ENCODE data around the gene GRM7. TPM values are rescaled to one million over a fixed set of nuclear protein-coding genes. Genes with fewer than 3 reads are reported as not detected.

The GRM7 gene
- total RNA-seq, 2 donors from 2014 or later, result 0.96 to 1.5 TPM

GRCh38 chr3:7062714-7063113 lies 201.8 kb downstream of the GRM7 start:
- intact Hi-C loops (cut with DNase I), result no loop called here
- no peak overlapping the region for H3K4me3 ChIP-seq
- H3K27ac ChIP-seq, result no peak overlapping the region
- H3K9me3 ChIP-seq, result no peaks in the 10 kb centered on the region
- TF ChIP-seq POLR2AphosphoS5 (IDR thresholded peaks at IDR 0.05) (no peak), POLR2A (IDR thresholded peaks at IDR 0.05) (no peak), CTCF (IDR thresholded peaks at IDR 0.05) (no peak)
- no peaks in the 10 kb centered on the region for H3K27me3 ChIP-seq (replicated peaks; ENCODE audit: insufficient read depth)
- no peaks in the 10 kb centered on the region for H3K4me1 ChIP-seq (replicated peaks)
- WGBS, result 58% methylated on average over 1 of the region's 1 CpG
- H3K36me3 ChIP-seq, result no peaks in the 10 kb centered on the region
- no peak for DNase-seq (ENCODE audit: low spot score)

- WGBS, result 80% methylated on average over 6 of the region's 6 CpGs
- intact Hi-C loops (cut with DNase I), result no loop called here
- no peaks in the 10 kb centered on the region for H3K27me3 ChIP-seq (replicated peaks; ENCODE audit: insufficient read depth)
- H3K4me1 ChIP-seq (replicated peaks), result no peaks in the 10 kb centered on the region
- TF ChIP-seq POLR2AphosphoS5 (IDR thresholded peaks at IDR 0.05), result no peak
- TF ChIP-seq POLR2A (IDR thresholded peaks at IDR 0.05), result no peak
- no peak for TF ChIP-seq CTCF (IDR thresholded peaks at IDR 0.05)
- no peak for DNase-seq (ENCODE audit: low spot score)
- no peaks in the 10 kb centered on the region for H3K9me3 ChIP-seq
- H3K27ac ChIP-seq, result no peak overlapping the region
- H3K36me3 ChIP-seq, result no peaks in the 10 kb centered on the region
- H3K4me3 ChIP-seq, result no peak overlapping the region
These were observed 209.5 kb downstream of the GRM7 start for GRCh38 chr3:7070461-7070860.

- no peaks in the 10 kb centered on the region for H3K4me1 ChIP-seq (replicated peaks)
- no peak overlapping the region for H3K27ac ChIP-seq
- no peaks in the 10 kb centered on the region for H3K27me3 ChIP-seq (replicated peaks; ENCODE audit: insufficient read depth)
- 88% methylated on average over 3 of the region's 3 CpGs for WGBS
- TF ChIP-seq POLR2A (IDR thresholded peaks at IDR 0.05) (no peak), POLR2AphosphoS5 (IDR thresholded peaks at IDR 0.05) (no peak), CTCF (IDR thresholded peaks at IDR 0.05) (no peak)
- no peak for DNase-seq (ENCODE audit: low spot score)
- no peaks in the 10 kb centered on the region for H3K36me3 ChIP-seq
- no peaks in the 10 kb centered on the region for H3K9me3 ChIP-seq
- H3K4me3 ChIP-seq, result no peak overlapping the region
- intact Hi-C loops (cut with DNase I), result no loop called here
These were observed 213.3 kb downstream of the GRM7 start for GRCh38 chr3:7074217-7074616.

- no peaks in the 10 kb centered on the region for H3K9me3 ChIP-seq
- DNase-seq (ENCODE audit: low spot score), result no peak
- TF ChIP-seq CTCF (IDR thresholded peaks at IDR 0.05) (no peak), POLR2AphosphoS5 (IDR thresholded peaks at IDR 0.05) (no peak), POLR2A (IDR thresholded peaks at IDR 0.05) (no peak)
- intact Hi-C loops (cut with DNase I), result no loop called here
- no peaks in the 10 kb centered on the region for H3K36me3 ChIP-seq
- 44% methylated on average over 1 of the region's 1 CpG for WGBS
- H3K27ac ChIP-seq, result no peak overlapping the region
- no peaks in the 10 kb centered on the region for H3K27me3 ChIP-seq (replicated peaks; ENCODE audit: insufficient read depth)
- H3K4me3 ChIP-seq, result no peak overlapping the region
- no peaks in the 10 kb centered on the region for H3K4me1 ChIP-seq (replicated peaks)
These were observed 214.2 kb downstream of the GRM7 start for GRCh38 chr3:7075117-7075516.

- TF ChIP-seq POLR2AphosphoS5 (IDR thresholded peaks at IDR 0.05), result no peak
- no peak for TF ChIP-seq CTCF (IDR thresholded peaks at IDR 0.05)
- no peak for TF ChIP-seq POLR2A (IDR thresholded peaks at IDR 0.05)
- 66% methylated on average over 1 of the region's 1 CpG for WGBS
- intact Hi-C loops (cut with DNase I), result no loop called here
These were observed 215.0 kb downstream of the GRM7 start for GRCh38 chr3:7075901-7076300.

More at GRCh38 chr3:7075901-7076300, 215.0 kb downstream of the GRM7 start:
- Histone ChIP-seq H3K9me3 (no peaks in the 10 kb centered on the region), H3K4me3 (no peak overlapping the region), H3K4me1 (replicated peaks) (no peaks in the 10 kb centered on the region), H3K36me3 (no peaks in the 10 kb centered on the region), H3K27me3 (replicated peaks; ENCODE audit: insufficient read depth) (no peaks in the 10 kb centered on the region), H3K27ac (no peak overlapping the region)
- no peak for DNase-seq (ENCODE audit: low spot score)
